DOHH2 (cell line): Measurements from ENCODE around the gene PRCD.

Source experiments
- CTCF ChIP-seq: fragments of 200-600 bp; sonication (generic); IDR thresholded peaks from one replicate; pipeline ENCODE4 v1.5.1; 2014; ENCODE audit warnings: antibody characterized with exemption, mild to moderate bottlenecking, low read depth, low read length; ENCODE audit not compliant: poor library complexity, severe bottlenecking
- EZH2phosphoT487 ChIP-seq: fragments of 200-600 bp; sonication (generic); IDR thresholded peaks from 2 replicates; pipeline ENCODE4 v1.6.1; 2017; ENCODE audit warnings: borderline replicate concordance, mild to moderate bottlenecking, antibody characterized with exemption, low read length, moderate library complexity, mixed read lengths

GRCh38 chr17:76538281-76538931 is 1.4 kb upstream of the PRCD start:
- TF ChIP-seq CTCF (no peak), EZH2phosphoT487 (no peak)
